DLD1 (cell line): ENCODE results near the gene PTPRN2.
"Not testable (repeated sequence)": the region's sequence is repeated elsewhere in the genome, so short reads cannot be mapped to it uniquely, and the experiment has no call there.

Experiments
- in situ Hi-C: cut with HindIII; loops from 2 replicates; pipeline ENCODE4 v1.10.0; 2017; ENCODE audit warnings: low sequenced_read_pairs

Gene PTPRN2

GRCh38 chr7:158277219-158278141, 310.1 kb downstream of the PTPRN2 start:
- in situ Hi-C loops = no loop called here

- in situ Hi-C loops = no loop called here
Observed at GRCh38 chr7:158276414-158277218, 311.0 kb downstream of the PTPRN2 start.

GRCh38 chr7:158275711-158276413, 311.8 kb downstream of the PTPRN2 start:
- in situ Hi-C loops = no loop called here

DNA sequence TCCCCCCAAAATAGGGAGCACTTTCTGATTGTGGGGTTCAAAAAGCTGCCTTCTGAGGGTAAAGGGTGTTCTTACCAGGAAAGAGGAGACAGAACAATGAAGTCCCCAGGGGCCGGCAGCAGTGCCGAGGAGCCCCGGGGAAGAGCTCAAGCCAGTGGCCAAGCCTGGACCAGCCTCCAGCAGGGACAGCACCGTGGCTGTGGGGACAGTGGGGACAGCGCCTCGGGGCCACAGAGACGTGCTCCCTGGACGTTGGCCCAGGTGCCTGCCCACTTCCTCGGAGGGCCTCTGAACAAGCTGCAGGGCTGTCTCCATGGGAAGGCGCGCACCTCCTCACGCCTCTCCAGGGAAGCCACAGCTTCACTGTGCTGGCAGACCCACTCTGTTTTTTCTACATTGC, 312.6 kb downstream of the PTPRN2 start:
- in situ Hi-C loops = no loop called here

GRCh38 chr7:158274404-158274811, 313.2 kb downstream of the PTPRN2 start:
- in situ Hi-C loops = no loop called here

- in situ Hi-C loops = not testable (repeated sequence)
Observed at GRCh38 chr7:158273756-158274342, 313.8 kb downstream of the PTPRN2 start.

- in situ Hi-C loops = no loop called here
Observed at GRCh38 chr7:158273138-158273651, 314.4 kb downstream of the PTPRN2 start.

GRCh38 chr7:158272509-158273137, 315.0 kb downstream of the PTPRN2 start:
- in situ Hi-C loops = no loop called here

DNA sequence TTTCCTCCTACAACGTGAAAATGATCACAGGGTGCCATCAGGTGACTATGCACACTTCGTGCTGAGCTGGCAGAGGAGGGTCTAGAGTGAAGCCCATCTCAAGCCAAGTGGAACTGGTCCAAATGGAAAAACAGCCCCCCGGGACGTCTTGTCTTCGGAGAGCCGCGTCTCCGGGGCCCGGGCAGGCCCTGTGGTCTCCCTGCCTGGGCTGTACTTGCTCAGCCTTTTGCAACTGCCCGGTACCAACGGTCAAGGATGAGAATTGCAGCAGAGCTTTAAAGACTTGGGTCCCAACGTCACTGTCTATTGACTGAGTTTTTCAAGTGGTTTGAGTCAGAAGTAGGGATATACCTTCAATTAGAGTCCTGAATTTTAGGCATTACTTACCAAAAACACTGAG, 315.5 kb downstream of the PTPRN2 start:
- in situ Hi-C loops = no loop called here

- in situ Hi-C loops = no loop called here
Observed at GRCh38 chr7:158271646-158272045, 316.0 kb downstream of the PTPRN2 start.

- in situ Hi-C loops = no loop called here
Observed at GRCh38 chr7:158270856-158271413, 316.7 kb downstream of the PTPRN2 start.

DNA sequence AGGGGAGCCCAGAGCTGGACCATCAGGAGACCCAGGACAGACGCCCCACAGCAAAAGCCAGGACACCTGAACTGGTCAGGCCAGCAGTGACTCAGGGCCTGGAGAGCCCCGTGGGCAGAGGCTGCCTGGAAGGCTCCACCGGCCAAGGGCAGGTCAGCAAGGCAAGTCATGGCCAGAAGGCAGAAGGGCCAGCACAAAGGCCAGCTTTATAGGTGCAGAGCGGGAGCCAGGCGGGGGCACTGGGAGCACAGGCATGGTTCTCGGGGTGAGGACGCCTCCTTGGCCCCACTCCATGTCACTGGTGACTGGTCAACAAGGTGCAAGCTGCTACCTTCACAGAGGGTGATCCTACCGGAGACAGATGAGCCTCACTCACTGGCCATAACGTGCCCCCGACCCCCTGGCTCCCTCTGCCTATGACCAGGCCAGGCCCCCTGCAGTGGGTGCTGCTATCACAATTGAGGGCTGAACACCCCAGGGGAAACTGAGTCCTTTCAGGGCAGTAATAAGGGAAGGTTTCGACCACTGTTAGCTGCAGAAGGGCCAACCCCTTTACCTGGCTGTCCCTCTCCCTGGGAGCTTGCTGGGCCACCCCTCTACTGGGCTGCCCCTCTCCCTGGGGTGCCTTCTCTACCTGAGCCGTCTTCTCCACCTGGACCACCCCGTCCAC, 317.4 kb downstream of the PTPRN2 start:
- in situ Hi-C loops = no loop called here

DNA sequence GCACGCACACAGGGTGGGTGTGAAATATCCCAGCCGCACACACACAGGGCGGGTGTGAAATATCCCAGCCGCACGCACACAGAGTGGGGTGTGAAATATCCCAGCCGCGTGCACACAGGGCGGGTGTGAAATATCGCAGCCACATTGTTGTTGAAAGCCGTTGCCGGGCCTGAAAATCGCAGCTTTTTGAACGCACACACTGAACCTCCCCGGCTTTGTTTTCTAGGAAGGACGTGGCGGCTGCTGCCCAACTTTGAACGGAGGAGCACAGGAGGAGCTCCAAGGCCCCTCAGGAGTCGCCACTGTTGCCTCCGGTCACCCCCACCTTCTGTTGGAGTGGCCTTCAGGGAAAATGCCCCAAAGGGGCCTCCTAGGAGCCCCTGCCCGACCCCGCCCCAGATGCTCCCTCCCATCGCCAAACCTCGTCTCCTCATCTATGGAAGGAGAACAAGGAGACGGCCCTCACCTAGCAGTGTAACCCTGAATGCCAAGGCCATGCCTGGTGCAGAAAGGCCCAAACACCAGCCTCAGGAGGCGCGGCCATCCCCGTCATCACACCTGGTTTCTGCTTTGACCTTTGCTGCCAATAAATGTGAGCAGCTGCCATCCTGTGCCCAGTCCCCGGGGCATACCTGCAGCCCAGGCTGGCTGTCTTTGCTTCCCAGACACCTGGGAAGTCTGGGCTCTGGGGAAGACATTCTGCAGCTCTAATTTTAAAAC, 318.6 kb downstream of the PTPRN2 start:
- in situ Hi-C loops = no loop called here

DNA sequence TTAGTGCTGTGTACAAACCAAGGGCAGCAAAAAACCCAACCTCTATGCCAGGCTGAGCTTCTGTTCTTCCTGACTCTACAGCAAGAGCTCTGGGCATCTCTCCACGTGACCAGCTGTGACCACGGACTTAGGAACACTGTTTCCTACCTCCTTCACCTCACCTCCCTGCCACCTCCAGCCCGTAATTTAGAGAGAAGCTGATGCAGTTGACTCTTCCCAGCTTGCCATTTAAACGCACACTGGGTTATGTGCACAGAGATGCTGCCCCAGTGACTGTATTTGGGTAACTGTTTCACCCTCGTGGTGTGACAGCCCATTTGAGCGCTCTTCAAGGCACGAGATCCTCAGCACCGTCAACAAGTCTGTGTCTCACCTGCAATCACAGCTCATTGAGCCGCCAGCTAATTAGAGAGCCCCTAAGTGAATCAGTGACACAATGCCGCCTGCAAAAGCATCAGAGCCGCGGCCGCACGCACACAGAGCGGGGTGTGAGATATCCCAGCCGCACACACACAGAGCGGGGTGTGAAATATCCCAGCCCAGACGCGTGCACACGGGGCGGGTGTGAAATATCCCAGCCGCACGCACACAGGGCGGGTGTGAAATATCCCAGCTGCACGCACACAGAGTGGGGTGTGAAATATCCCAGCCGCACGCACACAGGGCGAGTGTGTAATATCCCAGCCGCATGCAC, 319.7 kb downstream of the PTPRN2 start:
- in situ Hi-C loops = no loop called here

- in situ Hi-C loops = no loop called here
Observed at GRCh38 chr7:158266817-158267741, 320.5 kb downstream of the PTPRN2 start.

GRCh38 chr7:158266426-158266816, 321.2 kb downstream of the PTPRN2 start:
- in situ Hi-C loops = no loop called here

- in situ Hi-C loops = no loop called here
Observed at GRCh38 chr7:158265743-158266080, 321.9 kb downstream of the PTPRN2 start.
